ENCODE results near the gene PPP1R12B.

PPP1R12B gene

DNA sequence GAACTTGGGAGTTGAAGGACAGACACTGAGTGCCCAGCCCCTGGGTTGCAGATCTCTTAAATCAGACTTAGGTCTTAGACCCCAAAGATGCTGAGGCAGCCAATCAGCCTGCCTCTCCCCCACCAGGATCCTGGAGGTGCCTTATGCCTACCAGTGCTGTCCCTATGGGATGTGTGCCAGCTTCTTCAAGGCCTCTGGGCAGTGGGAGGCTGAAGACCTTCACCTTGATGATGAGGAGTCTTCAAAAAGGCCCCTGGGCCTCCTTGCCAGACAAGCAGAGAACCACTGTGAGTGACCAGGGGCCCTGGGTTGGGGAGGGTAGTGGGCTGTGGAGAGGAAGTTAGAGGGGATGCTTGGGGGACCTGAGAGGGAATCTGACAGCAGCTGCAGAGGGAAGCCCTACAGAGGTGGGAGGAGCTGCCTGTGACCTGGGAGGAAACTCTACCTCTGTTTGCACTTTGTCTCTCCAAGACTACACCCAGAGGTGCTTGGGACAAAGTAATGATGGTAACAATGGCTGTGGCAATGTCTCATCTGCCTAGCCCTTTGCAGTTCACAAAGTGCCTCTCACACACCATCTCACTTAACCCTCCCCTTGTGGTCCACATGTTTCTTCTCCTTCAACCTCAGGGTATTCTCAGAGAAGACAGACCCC, 38.3 kb upstream of the PPP1R12B start:
- no peak for DNase-seq (ENCODE audit: low spot score)
- no peak overlapping the region for H3K27ac ChIP-seq
- ChIA-PET CTCF (interaction anchor here (1.3 to 2.3 kb wide), 3 partner anchors 19 to 120 kb away, joined by 6 to 17 read pairs (median 10); partner anchors contain the start of gene LGR6), POLR2A (ENCODE audit: low non-redundant PET) (no interaction called here)
- TF ChIP-seq, protein P1, sequence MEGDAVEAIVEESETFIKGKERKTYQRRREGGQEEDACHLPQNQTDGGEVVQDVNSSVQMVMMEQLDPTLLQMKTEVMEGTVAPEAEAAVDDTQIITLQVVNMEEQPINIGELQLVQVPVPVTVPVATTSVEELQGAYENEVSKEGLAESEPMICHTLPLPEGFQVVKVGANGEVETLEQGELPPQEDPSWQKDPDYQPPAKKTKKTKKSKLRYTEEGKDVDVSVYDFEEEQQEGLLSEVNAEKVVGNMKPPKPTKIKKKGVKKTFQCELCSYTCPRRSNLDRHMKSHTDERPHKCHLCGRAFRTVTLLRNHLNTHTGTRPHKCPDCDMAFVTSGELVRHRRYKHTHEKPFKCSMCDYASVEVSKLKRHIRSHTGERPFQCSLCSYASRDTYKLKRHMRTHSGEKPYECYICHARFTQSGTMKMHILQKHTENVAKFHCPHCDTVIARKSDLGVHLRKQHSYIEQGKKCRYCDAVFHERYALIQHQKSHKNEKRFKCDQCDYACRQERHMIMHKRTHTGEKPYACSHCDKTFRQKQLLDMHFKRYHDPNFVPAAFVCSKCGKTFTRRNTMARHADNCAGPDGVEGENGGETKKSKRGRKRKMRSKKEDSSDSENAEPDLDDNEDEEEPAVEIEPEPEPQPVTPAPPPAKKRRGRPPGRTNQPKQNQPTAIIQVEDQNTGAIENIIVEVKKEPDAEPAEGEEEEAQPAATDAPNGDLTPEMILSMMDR (conservative IDR thresholded peaks at IDR 0.05; ENCODE audit: low read depth), result no peak

DNA sequence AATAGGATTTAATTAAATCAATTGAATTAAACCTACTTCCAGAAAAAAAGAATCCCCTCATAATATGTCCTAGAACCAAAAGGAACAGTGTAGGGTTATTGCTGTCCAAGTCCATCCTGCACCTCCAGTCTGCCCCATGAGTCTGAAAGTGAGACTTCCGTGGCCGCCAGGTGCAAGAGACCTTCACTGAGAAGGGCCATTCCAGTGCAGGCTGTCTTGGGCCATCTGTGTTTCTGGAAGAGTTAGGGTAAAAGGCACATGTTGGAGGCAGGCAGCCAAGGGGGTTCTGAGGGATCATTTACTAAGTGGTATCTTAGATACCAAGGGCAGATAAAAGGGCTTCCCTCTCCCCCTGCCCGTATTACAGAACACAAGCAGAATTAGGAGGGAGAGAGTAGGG, 37.8 kb upstream of the PPP1R12B start:
- POLR2A ChIA-PET (ENCODE audit: low non-redundant PET), result no interaction called here
- no peak for DNase-seq (ENCODE audit: low spot score)
- TF ChIP-seq, protein P1 (conservative IDR thresholded peaks at IDR 0.05; ENCODE audit: low read depth), result no peak
- CTCF ChIA-PET, result interaction anchor here (0.7 to 1.6 kb wide), 2 partner anchors 7 to 118 kb away, joined by 3 to 10 read pairs; partner anchors contain the start of gene LGR6
- H3K27ac ChIP-seq, result no peak overlapping the region

DNA sequence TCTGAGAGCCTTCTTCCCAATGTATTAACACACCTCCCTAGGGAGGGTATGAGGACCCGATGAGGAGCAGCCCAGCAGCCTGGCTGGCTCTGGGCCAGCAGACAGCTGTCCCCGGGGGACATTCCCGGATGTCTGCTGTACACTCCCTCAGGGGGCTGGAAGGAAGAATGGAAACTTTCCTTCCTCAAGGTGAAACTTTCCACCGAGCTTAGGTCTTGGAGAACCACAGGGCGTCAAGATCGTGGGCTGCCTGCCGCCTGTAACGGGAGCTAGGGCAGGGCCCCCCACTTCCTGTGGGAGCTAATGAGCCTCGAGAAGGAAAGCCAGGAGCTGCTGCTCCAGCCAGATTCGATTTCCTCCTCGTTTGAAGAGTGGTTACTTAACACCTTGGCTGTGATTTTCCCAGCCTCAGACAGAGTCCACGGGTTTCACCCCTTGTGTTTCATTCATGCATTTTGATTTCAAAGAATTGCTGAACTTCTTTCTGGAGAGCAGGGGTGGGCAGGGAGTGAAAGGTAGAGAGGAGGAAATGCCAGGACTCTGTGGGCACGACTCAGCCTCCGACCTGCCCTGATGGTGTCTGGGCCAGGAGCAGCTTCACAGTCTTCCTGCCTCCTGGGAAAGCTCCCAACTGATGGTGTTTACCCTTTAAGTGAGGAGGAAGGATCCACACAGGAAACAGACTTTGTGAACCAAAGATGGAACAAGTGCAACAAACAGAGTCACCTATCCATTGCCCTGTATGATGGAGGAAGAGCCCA, 36.4 kb upstream of the PPP1R12B start:
- ChIA-PET POLR2A (ENCODE audit: low non-redundant PET) (no interaction called here), CTCF (interaction anchor here (0.6 to 3.2 kb wide), 7 partner anchors 19 to 123 kb away, joined by 3 to 10 read pairs (median 4); partner anchors contain the start of gene LGR6)
- TF ChIP-seq, protein P1 (conservative IDR thresholded peaks at IDR 0.05; ENCODE audit: low read depth), result no peak
- peak overlapping the region; percentile 23; the same call in 1 of the 2 replicates for H3K27ac ChIP-seq
- no peak for DNase-seq (ENCODE audit: low spot score)

DNA sequence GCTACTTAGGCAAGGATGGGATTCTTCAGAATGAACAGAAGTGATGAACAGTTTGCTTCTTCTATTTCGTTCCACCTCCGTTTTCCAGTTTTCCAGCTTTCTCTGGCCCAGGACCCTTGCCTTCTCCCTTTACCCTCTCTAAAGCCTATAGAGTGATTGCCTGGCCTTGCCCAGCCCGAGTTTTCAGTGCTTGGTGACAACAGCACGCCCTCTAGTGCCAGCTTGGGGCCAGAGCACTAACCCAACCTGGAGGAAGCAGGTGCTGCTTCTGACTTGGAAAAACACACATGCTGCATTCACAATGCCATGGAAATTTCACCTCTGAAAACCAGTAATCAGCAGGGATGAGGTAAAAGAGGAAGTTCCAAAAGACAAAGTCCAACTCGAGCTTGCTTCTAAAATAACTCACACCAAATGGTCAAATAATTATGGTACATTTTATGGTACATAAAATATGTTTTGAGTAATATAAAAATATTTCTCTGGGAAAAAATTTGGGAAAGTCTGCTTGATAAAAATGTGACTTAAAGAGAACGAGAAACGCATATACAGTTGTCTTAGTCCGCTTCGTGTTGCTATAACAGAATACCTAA, 32.8 kb upstream of the PPP1R12B start:
- ChIA-PET POLR2A (ENCODE audit: low non-redundant PET) (no interaction called here), CTCF (interaction anchor here (0.5 to 5.4 kb wide), 28 partner anchors 8 to 456 kb away, joined by 3 to 52 read pairs (median 4); partner anchors contain the start of gene LGR6)
- H3K27ac ChIP-seq, result no peak overlapping the region
- peak; percentile 92 for DNase-seq (ENCODE audit: low spot score)
- TF ChIP-seq, protein P1 (conservative IDR thresholded peaks at IDR 0.05; ENCODE audit: low read depth), result peak; percentile 97

DNA sequence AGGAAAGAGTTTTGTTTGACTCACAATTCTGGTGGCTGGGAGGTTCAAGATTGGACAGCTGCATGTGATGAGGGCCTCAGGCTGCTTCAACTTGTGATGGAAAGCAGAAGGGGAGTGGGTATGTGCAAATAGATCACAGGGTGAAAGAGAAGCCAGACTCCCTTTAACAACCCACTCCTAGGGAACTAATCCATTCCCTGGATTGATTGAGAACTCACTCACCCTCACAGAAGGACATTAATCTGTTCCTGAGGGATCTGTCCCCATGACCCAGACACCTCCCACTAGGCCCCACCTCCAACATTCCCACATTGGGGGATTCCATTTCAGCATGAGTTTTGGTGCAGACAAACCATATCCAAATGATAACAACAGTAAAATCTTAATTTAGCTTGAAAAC, 32.3 kb upstream of the PPP1R12B start:
- H3K27ac ChIP-seq, result no peak overlapping the region
- TF ChIP-seq, protein P1 (conservative IDR thresholded peaks at IDR 0.05; ENCODE audit: low read depth), result no peak
- ChIA-PET POLR2A (ENCODE audit: low non-redundant PET) (no interaction called here), CTCF (interaction anchor here (0.6 to 5.4 kb wide), 27 partner anchors 9 to 456 kb away, joined by 3 to 52 read pairs (median 5); partner anchors contain the start of gene LGR6)
- no peak for DNase-seq (ENCODE audit: low spot score)
